Forelimb muscle (tissue), 1 donor: ENCODE data around the gene KDM2A. TPM values are rescaled to one million over a fixed set of nuclear protein-coding genes. Genes with fewer than 3 reads are reported as not detected.

Experiments
- DNase-seq: peaks from one replicate; pipeline ENCODE4 v3.0.0-alpha.2; 2013; ENCODE audit warnings: low read depth
- polyA plus RNA-seq: library from polyadenylated mRNA; unstranded; fragments of 120-200 nt; gene quantifications from one replicate; pipeline ENCODE4 v1.2.1, GENCODE V29; 2013; ENCODE audit not compliant: insufficient read length

Gene KDM2A
- polyA plus RNA-seq, 1 donor = 51.6 TPM

GRCh38 chr11:67284811-67285540, 165.9 kb downstream of the KDM2A start:
- DNase-seq = no peak

- no peak for DNase-seq
These were observed 166.8 kb downstream of the KDM2A start for GRCh38 chr11:67285541-67286498.

GRCh38 chr11:67286621-67287333, 167.7 kb downstream of the KDM2A start:
- no peak for DNase-seq

- DNase-seq = no peak
These were observed 168.5 kb downstream of the KDM2A start for GRCh38 chr11:67287355-67288197.

GRCh38 chr11:67288198-67288451, 169.1 kb downstream of the KDM2A start:
- no peak for DNase-seq

GRCh38 chr11:67288452-67289225, 169.6 kb downstream of the KDM2A start:
- DNase-seq = peak; percentile 44

- no peak for DNase-seq
These were observed 170.2 kb downstream of the KDM2A start, which contains the start of gene ANKRD13D for GRCh38 chr11:67289226-67289650. Gene ANKRD13D, plus strand, starts transcription at chr11:67289303. Its CDS starts 158 bp downstream, at chr11:67289461.

GRCh38 chr11:67289651-67290479, 170.8 kb downstream of the KDM2A start:
- no peak for DNase-seq

- DNase-seq = no peak
These were observed 171.7 kb downstream of the KDM2A start for GRCh38 chr11:67290801-67291200.

- no peak for DNase-seq
These were observed 172.7 kb downstream of the KDM2A start for GRCh38 chr11:67291481-67292381.

GRCh38 chr11:67292671-67293070, 173.6 kb downstream of the KDM2A start:
- no peak for DNase-seq

- DNase-seq = no peak
These were observed 174.0 kb downstream of the KDM2A start for GRCh38 chr11:67293090-67293489.

- DNase-seq = no peak
These were observed 176.8 kb downstream of the KDM2A start for GRCh38 chr11:67295846-67296245.

GRCh38 chr11:67298786-67299185, 179.7 kb downstream of the KDM2A start:
- no peak for DNase-seq

- no peak for DNase-seq
These were observed 180.6 kb downstream of the KDM2A start for GRCh38 chr11:67299471-67300191.

- no peak for DNase-seq
These were observed 181.2 kb downstream of the KDM2A start for GRCh38 chr11:67300256-67300755.

GRCh38 chr11:67300756-67301312, 181.8 kb downstream of the KDM2A start:
- DNase-seq = no peak
